Testis (tissue), 3 donors: ENCODE results near the gene ST7. TPM values are rescaled to one million over a fixed set of nuclear protein-coding genes. Genes with fewer than 3 reads are reported as not detected.
"Not testable (repeated sequence)": the region's sequence is repeated elsewhere in the genome, so short reads cannot be mapped to it uniquely, and the experiment has no call there.

Experiments
- DNase-seq: peaks from one replicate; pipeline ENCODE4 v3.0.0-alpha.2; 2019
- H3K27ac ChIP-seq, 2 donors: fragments of 200-600 bp; sonication (generic); one replicate each; pipeline ENCODE4 v1.5.1; 2019
- H3K27me3 ChIP-seq: fragments of 200-600 bp; sonication (generic); one replicate; pipeline ENCODE4 v1.5.1; 2019
- H3K36me3 ChIP-seq: fragments of 200-600 bp; sonication (generic); one replicate; pipeline ENCODE4 v1.5.1; 2017; ENCODE audit warnings: low read depth; ENCODE audit errors: missing control alignments
- H3K4me1 ChIP-seq: fragments of 200-600 bp; sonication (generic); one replicate; pipeline ENCODE4 v1.5.1; 2019
- H3K4me3 ChIP-seq, 2 donors: fragments of 200-600 bp; sonication (generic); one replicate each; pipeline ENCODE4 v1.5.1; 2017 to 2019
- H3K9me3 ChIP-seq: fragments of 200-600 bp; sonication (generic); one replicate; pipeline ENCODE4 v1.5.1; 2017
- CTCF ChIP-seq, 3 experiments: fragments of 450-650 bp in 2 of 3; fragments of 200-600 bp in 1 of 3; sonication (generic) in 1 of 3; IDR thresholded peaks; one replicate each; pipeline ENCODE4 v1.5.1; 2016 to 2019; ENCODE audit warnings: antibody characterized with exemption in 3 of 3, mild to moderate bottlenecking in 2 of 3, moderate library complexity in 1 of 3
- POLR2A ChIP-seq: fragments of 450-650 bp; IDR thresholded peaks from one replicate; pipeline ENCODE4 v1.6.1; 2017; ENCODE audit warnings: antibody characterized with exemption, mild to moderate bottlenecking, moderate library complexity
- WGBS, 2 donors: methylation state at CpG; one replicate each; pipeline ENCODE4 v1.1.5; 2018; 5-methylcytosine and 5-hydroxymethylcytosine counted together
- intact Hi-C: fragments of 100-400 bp; cut with DNase I; formaldehyde crosslinking; loops from one replicate; pipeline ENCODE4 v1.15.1; 2023; ENCODE audit warnings: low total_unique reads
- polyA plus RNA-seq: library from polyadenylated mRNA; stranded (reverse); fragments of 350-450 nt; fragmentation: Illumina TruSeq; extraction: RNeasy Lipid Tissue Mini Kit (QIAGEN cat#74804); gene quantifications from one replicate; pipeline ENCODE4 v1.2.3, GENCODE V29; 2014; ENCODE audit warnings: low read depth, low replicate concordance; ENCODE audit not compliant: insufficient read depth
- total RNA-seq, 2 donors: library from RNA; depleted of rRNA; stranded (reverse); fragments of >200 nt; gene quantifications; one replicate each; pipeline ENCODE4 v1.2.3, GENCODE V29; 2016

The ST7 gene
- total and polyA plus RNA-seq, 3 donors from 2014 or later: 15.9 to 25.3 (median 23.2) TPM

DNA sequence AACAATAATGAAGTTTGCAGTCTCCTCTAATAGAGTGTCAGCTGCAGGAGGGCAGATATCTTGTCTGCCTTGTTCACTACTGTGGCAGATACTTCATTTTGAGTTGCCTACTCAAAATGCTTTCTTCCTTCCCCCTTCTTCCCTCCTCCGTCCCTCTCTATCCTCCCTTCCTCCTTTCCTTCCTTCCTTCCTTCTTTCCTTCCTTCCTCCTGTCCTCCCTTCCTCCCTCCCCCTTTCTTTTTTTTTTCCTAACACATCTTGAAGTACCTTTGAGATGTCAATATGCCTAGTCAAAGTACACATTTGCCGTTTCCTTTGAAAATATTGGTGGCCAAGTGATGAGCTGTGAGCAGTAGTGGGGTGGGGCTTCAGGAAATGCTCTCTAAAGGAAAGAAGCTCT, 18.7 kb upstream of the ST7 start:
- H3K27me3 ChIP-seq: no peaks in the 10 kb centered on the region
- H3K4me1 ChIP-seq: no peaks in the 10 kb centered on the region
- DNase-seq: no peak
- no peak overlapping the region for H3K4me3 ChIP-seq
- TF ChIP-seq POLR2A (no peak), CTCF (IDR thresholded peaks at IDR 0.05) (no peak)
- no peak overlapping the region for H3K27ac ChIP-seq
- intact Hi-C loops: loop anchor here (10.0 kb wide), 1 partner anchor 180 kb away; no protein-coding TSS in a partner anchor
- WGBS, 2 donors: 84 to 87% methylated on average over 2 of the region's 2 CpGs
- no peaks in the 10 kb centered on the region for H3K9me3 ChIP-seq
- H3K36me3 ChIP-seq: no peaks in the 10 kb centered on the region

GRCh38 chr7:116936844-116937243, 16.5 kb upstream of the ST7 start:
- not testable (repeated sequence) for H3K36me3 ChIP-seq, H3K4me3 ChIP-seq, DNase-seq, H3K27ac ChIP-seq, H3K27me3 ChIP-seq, H3K9me3 ChIP-seq, H3K4me1 ChIP-seq
- intact Hi-C loops: loop anchor here (10.0 kb wide), 1 partner anchor 178 kb away; no protein-coding TSS in a partner anchor
- WGBS, 2 donors: 74 to 75% methylated on average over 4 of the region's 4 CpGs

DNA sequence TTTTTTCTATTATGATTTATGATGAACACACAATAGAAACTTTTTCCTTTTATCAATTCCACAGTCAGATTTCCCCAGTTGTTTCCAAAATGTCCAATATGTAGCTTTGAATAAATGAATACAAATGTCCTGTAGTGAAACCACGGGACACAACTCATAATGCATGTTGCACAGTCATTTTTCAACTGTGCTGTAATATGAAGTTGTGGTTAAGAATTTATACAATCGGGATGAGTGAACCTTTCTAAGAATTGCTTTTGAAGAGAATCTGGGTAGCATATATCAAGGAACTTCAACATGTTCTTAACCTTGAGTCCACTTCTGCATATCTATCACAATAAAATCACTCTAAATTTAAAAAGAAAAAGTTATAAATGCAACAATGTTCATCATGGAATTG, 14.6 kb upstream of the ST7 start:
- 66 to 92% methylated on average over 2 of the region's 2 CpGs for WGBS, 2 donors
- no peak for DNase-seq
- Histone ChIP-seq H3K9me3 (no peaks in the 10 kb centered on the region), H3K27ac (no peak overlapping the region), H3K27me3 (no peaks in the 10 kb centered on the region), H3K4me1 (no peaks in the 10 kb centered on the region), H3K36me3 (no peaks in the 10 kb centered on the region), H3K4me3 (no peak overlapping the region)
- TF ChIP-seq CTCF (IDR thresholded peaks at IDR 0.05) (no peak), POLR2A (no peak)
- intact Hi-C loops: loop anchor here (10.0 kb wide), 1 partner anchor 176 kb away; no protein-coding TSS in a partner anchor

DNA sequence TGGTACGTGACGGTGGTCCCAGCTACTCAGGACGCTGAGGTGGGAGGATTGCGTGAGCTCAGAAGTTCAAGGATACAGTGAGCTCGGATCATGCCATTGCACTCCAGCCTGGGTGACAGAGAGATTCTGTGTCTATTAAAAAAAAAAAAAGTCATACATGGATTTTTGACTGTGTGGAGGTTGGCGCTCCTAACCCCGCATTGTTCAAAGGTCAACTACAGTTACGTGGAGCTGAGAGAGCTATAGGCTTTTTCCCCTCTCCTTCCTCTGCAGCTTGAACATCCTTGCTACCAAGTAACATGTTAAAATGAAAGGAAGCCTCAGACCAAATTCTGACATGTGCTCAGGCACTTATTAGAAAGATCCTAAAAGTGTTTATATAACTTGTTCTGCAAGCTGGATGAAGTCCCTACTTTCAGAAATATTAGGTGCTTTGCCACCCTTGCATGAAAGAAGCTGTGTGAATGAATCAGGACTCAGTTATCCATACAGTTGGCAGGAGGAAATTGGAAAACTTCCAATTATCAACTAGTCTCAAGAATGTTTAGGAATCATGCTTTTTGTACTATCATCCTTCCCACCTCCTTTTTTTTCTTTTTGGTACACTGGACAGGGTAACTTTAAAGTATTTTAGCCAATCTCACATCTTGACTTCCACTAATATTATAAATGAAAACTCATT, 12.5 kb upstream of the ST7 start:
- Histone ChIP-seq H3K27ac (no peak overlapping the region), H3K9me3 (no peaks in the 10 kb centered on the region), H3K4me1 (no peaks in the 10 kb centered on the region), H3K4me3 (no peak overlapping the region), H3K36me3 (no peaks in the 10 kb centered on the region), H3K27me3 (no peaks in the 10 kb centered on the region)
- no peak for DNase-seq
- TF ChIP-seq CTCF (IDR thresholded peaks at IDR 0.05): no peak
- no peak for TF ChIP-seq POLR2A
- WGBS, 2 donors: 80 to 84% methylated on average over 7 to 8 of the region's 8 CpGs
- intact Hi-C loops: no loop called here

- no peaks in the 10 kb centered on the region for H3K9me3 ChIP-seq
- intact Hi-C loops: no loop called here
- no peak for DNase-seq
- H3K36me3 ChIP-seq: no peaks in the 10 kb centered on the region
- no peak overlapping the region for H3K27ac ChIP-seq
- H3K4me1 ChIP-seq: no peaks in the 10 kb centered on the region
- whole genome bisulfite sequencing, 2 donors: 79 to 83% methylated on average over 2 of the region's 2 CpGs
- TF ChIP-seq CTCF (IDR thresholded peaks at IDR 0.05) (no peak), POLR2A (no peak)
- no peaks in the 10 kb centered on the region for H3K27me3 ChIP-seq
- no peak overlapping the region for H3K4me3 ChIP-seq
These were observed 10.8 kb upstream of the ST7 start for GRCh38 chr7:116942504-116942903.
